Nephron (organoid): ENCODE results near the gene RDH11.
"Not testable (repeated sequence)": the region's sequence is repeated elsewhere in the genome, so short reads cannot be mapped to it uniquely, and the experiment has no call there.

ENCODE experiments used
- H3K27ac Mint-ChIP-seq, 3 experiments: 2 replicates each; pipeline ENCODE4 v1.8.0; 2020; ENCODE audit warnings: mixed read lengths in 3 of 3, mild to moderate bottlenecking in 2 of 3, moderate library complexity in 1 of 3
- H3K27me3 Mint-ChIP-seq: 2 replicates; pipeline ENCODE4 v1.8.0; 2021; ENCODE audit warnings: low read depth, mild to moderate bottlenecking, moderate library complexity, mixed read lengths
- H3K36me3 Mint-ChIP-seq: 2 replicates; pipeline ENCODE4 v1.8.0; 2020; ENCODE audit warnings: low read depth, mixed read lengths
- H3K4me1 Mint-ChIP-seq: 2 replicates; pipeline ENCODE4 v1.8.0; 2020; ENCODE audit warnings: mixed read lengths
- H3K4me3 Mint-ChIP-seq, 3 experiments: 2 replicates each; pipeline ENCODE4 v1.8.0; 2020; ENCODE audit warnings: mild to moderate bottlenecking in 3 of 3, mixed read lengths in 3 of 3, moderate library complexity in 2 of 3
- H3K9me3 Mint-ChIP-seq: 2 replicates; pipeline ENCODE4 v1.8.0; 2020; ENCODE audit warnings: mixed read lengths
- CTCF ChIP-seq, 3 experiments: fragments of 200-600 bp; sonication (generic); IDR thresholded peaks; one replicate each; pipeline ENCODE4 v1.5.0; 2021; ENCODE audit warnings: antibody characterized with exemption in 3 of 3; ENCODE audit not compliant: unreplicated experiment in 3 of 3

Gene RDH11

GRCh38 chr14:67710209-67710608 is 14.6 kb upstream of the RDH11 start:
- Mint-ChIP-seq H3K27me3 (no peaks in the 10 kb centered on the region), H3K4me1 (no peaks in the 10 kb centered on the region), H3K36me3 (no peaks in the 10 kb centered on the region), H3K4me3 (no peak overlapping the region), H3K9me3 (peaks cover 10% of the 10 kb centered on the region), H3K27ac (no peak overlapping the region)
- no peak for TF ChIP-seq CTCF (IDR thresholded peaks at IDR 0.05; ENCODE audit: unreplicated experiment in 3 of 3)

- H3K27ac Mint-ChIP-seq, H3K4me3 Mint-ChIP-seq, H3K27me3 Mint-ChIP-seq, H3K36me3 Mint-ChIP-seq, H3K4me1 Mint-ChIP-seq: not testable (repeated sequence)
- H3K9me3 Mint-ChIP-seq, result peaks cover 10% of the 10 kb centered on the region
Observed at GRCh38 chr14:67709796-67710195, 14.2 kb upstream of the RDH11 start.

GRCh38 chr14:67709346-67709745 is 13.8 kb upstream of the RDH11 start:
- not testable (repeated sequence) for H3K27ac Mint-ChIP-seq

GRCh38 chr14:67705211-67705610 is 9.6 kb upstream of the RDH11 start:
- Mint-ChIP-seq H3K9me3 (peaks cover 6% of the 10 kb centered on the region), H3K27me3 (no peaks in the 10 kb centered on the region), H3K36me3 (no peaks in the 10 kb centered on the region), H3K27ac (no peak overlapping the region), H3K4me3 (no peak overlapping the region), H3K4me1 (no peaks in the 10 kb centered on the region)
- TF ChIP-seq CTCF (IDR thresholded peaks at IDR 0.05; ENCODE audit: unreplicated experiment in 3 of 3), result no peak

More at GRCh38 chr14:67709346-67709745, 13.8 kb upstream of the RDH11 start:
- H3K36me3 Mint-ChIP-seq, H3K27me3 Mint-ChIP-seq, H3K4me3 Mint-ChIP-seq, H3K4me1 Mint-ChIP-seq: not testable (repeated sequence)
- peaks cover 10% of the 10 kb centered on the region for H3K9me3 Mint-ChIP-seq

- TF ChIP-seq CTCF (IDR thresholded peaks at IDR 0.05; ENCODE audit: unreplicated experiment in 3 of 3), result peak; percentile 71 to 75 (median 74)
- no peak overlapping the region for H3K27ac Mint-ChIP-seq
- no peaks in the 10 kb centered on the region for H3K4me1 Mint-ChIP-seq
- H3K36me3 Mint-ChIP-seq, result no peaks in the 10 kb centered on the region
- no peak overlapping the region for H3K4me3 Mint-ChIP-seq
- H3K27me3 Mint-ChIP-seq, result no peaks in the 10 kb centered on the region
- peaks cover 2% of the 10 kb centered on the region for H3K9me3 Mint-ChIP-seq
Observed at GRCh38 chr14:67704484-67705089, 9.0 kb upstream of the RDH11 start.

- TF ChIP-seq CTCF (IDR thresholded peaks at IDR 0.05; ENCODE audit: unreplicated experiment in 3 of 3), result no peak
- Mint-ChIP-seq H3K4me3 (no peak overlapping the region), H3K4me1 (no peaks in the 10 kb centered on the region), H3K27ac (no peak overlapping the region), H3K9me3 (peaks cover 2% of the 10 kb centered on the region), H3K27me3 (no peaks in the 10 kb centered on the region), H3K36me3 (no peaks in the 10 kb centered on the region)
Observed at GRCh38 chr14:67703997-67704396, 8.4 kb upstream of the RDH11 start.

- not testable (repeated sequence) for H3K4me1 Mint-ChIP-seq, H3K36me3 Mint-ChIP-seq, H3K27ac Mint-ChIP-seq, H3K4me3 Mint-ChIP-seq, H3K9me3 Mint-ChIP-seq, H3K27me3 Mint-ChIP-seq
Observed at GRCh38 chr14:67701492-67701891, 5.9 kb upstream of the RDH11 start, which contains the start of gene RDH12. Gene RDH12 (plus strand): TSS chr14:67701886. CDS start chr14:67722643, 20,757 bp downstream.
